Activated gamma-delta T cell (primary cell): ENCODE measurements around the gene NAT16.

ENCODE experiments used
- DNase-seq: peaks from one replicate; lab custom pipeline; 2025; lab: John Stamatoyannopoulos, UW

Gene NAT16

GRCh38 chr7:101170617-101171441 is 9.3 kb downstream of the NAT16 start:
- peak; percentile 21 for DNase-seq

GRCh38 chr7:101169838-101170551 is 10.1 kb downstream of the NAT16 start:
- peak; percentile 52 for DNase-seq

DNA sequence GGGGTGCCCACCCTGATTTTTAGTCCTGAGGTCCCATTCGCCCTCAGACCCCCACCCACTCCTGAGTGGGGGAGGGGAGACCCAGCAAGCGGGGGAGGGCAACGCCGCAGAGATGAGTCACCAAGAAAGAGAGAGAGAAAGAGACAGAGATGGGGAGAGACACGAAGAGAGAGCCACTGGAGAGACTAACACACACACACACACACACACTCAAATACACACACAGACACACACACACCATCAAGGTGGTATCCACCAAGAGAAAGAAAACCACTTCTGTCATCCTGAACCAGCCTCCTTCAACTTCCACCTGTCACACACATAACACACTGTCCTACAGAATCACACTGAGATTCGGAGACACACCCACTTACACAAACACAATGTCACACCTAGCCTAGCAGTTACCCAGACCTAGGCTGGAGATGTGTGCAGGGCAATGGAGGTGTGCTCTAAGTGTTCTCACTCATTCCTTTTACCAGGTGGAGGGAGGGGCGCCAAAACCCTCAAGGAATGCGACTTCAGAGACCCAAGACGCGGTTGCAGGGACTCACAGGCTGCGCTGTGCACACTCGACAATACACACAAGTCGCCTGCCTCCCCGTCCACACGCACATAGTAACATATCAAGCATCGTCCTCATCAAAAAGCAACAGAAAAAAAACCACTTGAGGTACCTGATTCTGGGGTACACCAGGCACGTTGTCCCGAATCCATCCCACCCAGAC is 10.8 kb downstream of the NAT16 start:
- DNase-seq: no peak

- DNase-seq: no peak
Observed at GRCh38 chr7:101168412-101169049, 11.6 kb downstream of the NAT16 start.

DNA sequence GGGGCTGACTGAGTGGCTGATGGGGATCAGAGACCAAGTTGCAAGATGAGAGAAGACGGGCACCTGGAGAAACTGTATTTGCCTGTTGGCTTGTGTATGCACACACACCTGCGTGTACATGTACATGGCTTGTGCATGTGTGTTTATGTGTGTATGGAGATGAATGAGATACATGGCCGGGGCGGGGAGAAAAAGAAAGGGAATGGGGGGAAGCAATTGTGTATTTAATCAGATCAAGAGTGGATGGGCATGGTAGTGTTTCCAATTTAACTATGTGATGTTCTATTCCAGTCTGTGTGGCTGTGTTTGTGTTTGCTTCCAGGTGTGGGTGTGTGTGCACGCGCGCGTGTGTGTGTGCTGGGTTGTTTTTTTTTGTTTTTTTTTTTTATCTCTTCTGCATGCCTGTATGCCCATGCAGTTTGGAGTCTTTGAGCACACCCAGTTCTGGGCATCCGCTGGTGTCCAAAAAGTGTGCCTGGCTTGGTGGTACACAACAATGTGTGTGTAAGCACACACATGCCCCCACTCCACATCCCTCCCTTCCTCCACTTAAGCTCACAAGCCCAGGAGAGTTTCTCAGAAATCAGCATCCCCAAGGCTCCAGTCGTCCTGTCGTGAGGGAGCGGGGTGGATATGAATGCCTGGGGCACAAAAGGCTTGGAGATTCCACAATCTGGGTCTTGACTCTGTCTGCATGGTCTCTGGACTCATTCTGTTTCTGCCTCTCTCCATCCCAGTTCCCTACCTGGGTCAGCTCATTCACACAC is 12.3 kb downstream of the NAT16 start:
- DNase-seq: no peak

DNA sequence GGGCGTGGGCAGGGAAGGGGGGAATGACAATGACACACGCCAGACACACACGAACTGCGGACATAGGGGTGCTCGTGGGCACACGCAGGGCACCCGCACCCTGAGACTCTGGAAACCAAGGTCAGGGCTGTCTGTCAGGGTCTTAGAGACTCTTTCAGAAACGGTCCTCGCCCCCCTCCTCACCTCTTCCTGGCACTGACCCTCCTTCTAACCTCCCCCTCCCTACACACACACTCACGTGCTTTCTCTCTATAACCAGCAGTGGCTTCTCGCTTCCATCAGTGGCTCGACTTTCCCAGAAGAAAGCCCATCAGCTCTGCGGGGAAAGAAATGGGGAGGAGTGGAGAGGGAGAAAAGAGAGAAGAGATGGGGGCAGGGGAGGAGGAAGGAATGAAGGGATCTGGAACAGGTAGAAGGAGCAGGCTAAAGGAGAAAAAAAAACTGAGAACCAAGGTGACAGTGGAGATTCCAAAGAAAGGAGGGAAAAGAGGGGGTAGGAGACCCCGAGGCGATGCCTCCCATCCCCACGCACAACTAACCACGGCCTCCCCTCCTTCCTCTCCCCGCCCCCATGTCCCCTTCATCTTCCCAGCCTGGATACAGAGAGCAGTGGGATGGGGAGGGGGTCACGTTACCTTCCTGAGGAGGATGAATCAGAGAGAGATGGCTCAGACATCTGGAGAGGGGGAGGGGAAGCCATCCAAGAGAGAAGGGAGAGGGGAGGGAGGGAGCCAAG is 13.0 kb downstream of the NAT16 start:
- no peak for DNase-seq

DNA sequence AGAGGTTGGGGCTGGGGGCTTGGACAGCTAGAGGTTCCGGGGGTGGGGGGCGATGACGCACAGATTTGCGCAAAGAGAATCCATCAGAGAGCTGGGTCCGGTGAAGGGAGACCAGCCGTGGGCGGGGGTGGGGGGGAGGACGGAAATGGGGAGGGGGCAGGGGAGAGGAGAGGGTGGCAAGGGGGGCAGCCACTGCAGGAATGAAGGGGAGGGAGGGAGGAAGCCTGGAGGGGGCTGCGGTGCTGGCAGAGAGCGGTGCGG is 13.5 kb downstream of the NAT16 start:
- DNase-seq: no peak

GRCh38 chr7:101165958-101166647 is 14.0 kb downstream of the NAT16 start:
- no peak for DNase-seq

DNA sequence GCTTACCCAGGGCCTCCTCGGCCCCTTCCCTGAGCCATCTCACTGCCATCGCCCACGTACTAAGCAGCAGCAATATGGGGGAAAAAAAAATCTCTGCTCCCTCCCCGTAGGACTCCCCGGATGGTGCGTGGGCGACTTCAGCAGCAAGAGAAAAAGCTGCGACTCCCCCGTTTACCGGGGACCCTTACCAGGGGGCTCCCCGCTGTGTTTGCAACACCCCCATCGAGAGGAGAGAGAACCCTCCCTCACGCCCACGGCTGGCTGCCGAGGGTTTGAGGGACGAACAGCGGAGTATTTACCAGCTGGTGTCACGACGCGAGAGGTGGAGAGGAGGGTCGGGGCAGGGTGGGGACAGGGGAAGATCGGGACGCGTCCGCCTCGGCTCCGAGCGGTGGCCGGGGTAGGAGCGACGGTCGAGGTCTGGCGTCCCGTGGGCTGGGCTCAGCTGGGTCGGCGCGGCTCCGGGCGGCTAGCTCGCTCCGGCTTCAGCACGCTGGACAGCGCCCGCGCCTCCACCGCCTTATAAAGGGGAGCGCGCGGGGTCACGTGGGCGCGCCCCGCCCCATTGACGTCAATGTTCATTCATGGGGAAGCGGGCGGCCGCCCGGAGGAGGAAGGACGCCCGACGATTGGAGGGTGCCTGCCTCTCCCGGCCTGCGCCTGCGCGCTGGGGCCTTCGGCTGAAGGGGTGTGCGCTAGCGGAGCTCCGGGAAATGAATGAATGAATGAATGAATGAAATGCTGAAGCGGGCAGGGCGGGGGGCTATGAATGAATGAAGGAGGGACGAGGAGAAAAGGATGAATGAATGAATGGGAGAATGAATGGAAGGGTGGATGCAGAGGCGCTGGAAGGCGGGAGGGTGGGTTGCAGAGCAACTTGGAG is 14.8 kb downstream of the NAT16 start, which contains the start of gene VGF:
Gene VGF, minus strand, starts transcription at position 495 of the 883 bp plus-strand sequence. CDS start 726 bp downstream, outside the sequence.
- peak; percentile 81 for DNase-seq

GRCh38 chr7:101164071-101164840 is 15.8 kb downstream of the NAT16 start:
- DNase-seq: no peak

- DNase-seq: no peak
Observed at GRCh38 chr7:101163279-101164070, 16.6 kb downstream of the NAT16 start.

- DNase-seq: no peak
Observed at GRCh38 chr7:101162551-101163278, 17.4 kb downstream of the NAT16 start.

DNA sequence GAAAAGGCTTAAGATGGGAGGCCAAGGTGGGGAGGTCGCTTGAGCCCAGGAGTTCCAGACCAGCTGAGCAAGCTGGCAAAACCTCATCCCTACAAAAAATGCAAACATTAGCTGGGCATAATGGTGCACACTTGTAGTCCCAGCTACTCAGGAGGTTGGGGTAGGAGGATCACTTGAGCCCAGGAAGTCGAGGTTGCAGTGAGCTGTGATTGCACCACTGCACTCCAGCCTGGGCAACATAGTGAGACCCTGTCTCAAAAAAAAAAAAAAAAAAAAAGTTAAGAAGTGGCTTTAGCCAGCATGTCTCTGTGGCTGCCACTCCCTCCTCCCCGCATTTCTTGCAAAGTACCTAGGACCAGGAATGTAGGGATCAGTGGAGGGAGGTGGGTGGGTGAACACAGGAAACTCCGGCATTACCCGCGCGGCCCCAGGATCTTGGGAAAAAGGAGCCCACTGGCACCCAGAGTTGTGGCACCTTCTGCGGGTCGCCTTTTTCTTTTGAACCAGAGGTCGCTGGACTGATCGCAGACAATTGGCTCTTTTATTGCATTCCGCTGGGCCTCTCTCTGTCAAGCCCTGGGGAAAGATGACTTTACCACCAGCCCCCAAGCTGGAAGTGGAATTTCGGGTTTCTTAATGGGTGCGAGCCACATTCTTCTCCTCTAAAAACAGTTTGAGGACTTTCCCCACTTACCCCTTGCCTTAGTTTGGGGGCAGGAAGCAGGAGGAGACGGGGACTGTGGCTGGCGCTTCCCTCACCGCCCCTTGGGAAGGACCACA is 18.2 kb downstream of the NAT16 start:
- DNase-seq: no peak

DNA sequence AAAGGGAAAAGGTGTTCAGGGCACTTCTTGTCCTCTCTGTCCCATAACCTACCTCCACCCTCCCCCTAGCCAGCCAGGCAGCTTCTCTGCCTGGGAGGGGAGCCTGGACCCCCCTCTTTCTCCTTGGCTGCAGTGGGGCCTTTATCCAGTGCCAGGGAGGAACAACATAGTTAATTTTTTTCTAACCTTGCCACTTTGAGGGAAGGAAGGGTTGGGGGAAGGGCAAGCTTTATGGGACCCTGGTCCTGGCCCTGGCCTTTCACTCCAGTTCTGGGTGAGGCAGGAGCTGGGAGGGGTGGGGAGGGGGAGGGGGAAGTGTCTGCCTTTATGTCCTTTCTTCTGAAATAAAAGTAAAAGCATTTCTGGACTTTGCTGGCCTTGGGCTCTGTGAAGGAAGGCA is 19.2 kb downstream of the NAT16 start:
- no peak for DNase-seq

DNA sequence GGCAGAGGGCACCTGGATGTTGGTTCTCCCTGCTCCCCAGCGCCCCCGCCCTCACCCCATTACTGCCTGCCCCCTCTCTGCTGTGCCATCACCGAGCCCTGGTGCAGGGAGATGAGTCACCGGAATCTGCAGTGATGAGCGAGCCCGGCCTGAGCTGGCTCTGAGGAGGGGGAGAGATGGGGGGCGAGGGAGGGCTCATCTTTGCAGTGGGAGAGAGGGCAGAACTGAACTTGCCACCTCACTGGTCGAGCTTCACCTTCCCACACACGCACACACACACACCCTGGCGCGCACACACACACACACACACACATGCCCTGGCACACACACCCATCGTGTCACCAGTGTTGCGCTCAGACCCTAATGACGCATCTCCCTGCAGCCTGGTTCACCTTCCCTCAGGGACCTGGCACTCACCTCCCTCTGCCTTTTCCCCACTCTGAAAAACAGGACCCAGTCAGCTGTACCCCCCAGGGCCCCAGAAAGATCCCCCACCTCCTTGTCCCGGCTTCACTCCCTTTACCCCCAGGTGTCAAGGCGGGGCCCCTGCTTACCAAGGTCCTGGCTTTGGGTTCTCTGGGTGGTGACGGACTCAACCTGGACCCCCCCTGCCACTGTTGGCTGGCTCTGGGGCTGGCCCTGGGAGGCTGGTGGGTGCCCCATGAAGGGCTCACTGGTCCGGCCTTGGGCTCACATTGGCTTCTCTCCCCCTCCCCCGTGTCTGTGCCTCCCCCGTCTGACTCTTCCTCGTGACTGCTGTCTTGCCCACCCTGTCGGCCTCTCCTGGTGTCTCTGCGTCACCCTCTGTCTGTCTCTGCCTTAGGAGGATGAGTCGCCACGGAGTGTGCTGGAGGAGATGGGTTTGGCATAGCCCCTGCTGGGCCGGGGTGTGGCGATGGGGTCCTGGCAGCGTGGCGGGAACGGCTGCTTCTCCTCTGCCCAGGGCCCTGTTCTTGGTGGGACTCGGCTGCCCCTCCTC is 20.1 kb downstream of the NAT16 start:
- no peak for DNase-seq
